Spleen (tissue), 11 donors: Measurements from ENCODE around the gene GCLM. TPM values are rescaled to one million over a fixed set of nuclear protein-coding genes. Genes with fewer than 3 reads are reported as not detected.

Source experiments
- DNase-seq: peaks from one replicate; pipeline ENCODE4 v3.0.0-alpha.2; 2020
- H3K27ac ChIP-seq, 8 donors: fragments of 200-600 bp; sonication (generic) in 7 of 8; 1 replicate in 4 of 8; 2 replicates in 4 of 8; pipeline versions ENCODE4 v1.5.0 to v1.8.0; 2016 to 2021; ENCODE audit warnings: inconsistent platforms in 4 of 8, mild to moderate bottlenecking in 4 of 8, moderate library complexity in 1 of 8
- H3K27me3 ChIP-seq, 7 donors: fragments of 200-600 bp; sonication (generic) in 6 of 7; replicated peaks in 1 of 7; 1 replicate in 4 of 7; 2 replicates in 3 of 7; pipeline versions ENCODE4 v1.5.0 to v1.8.0; 2016 to 2021; ENCODE audit warnings: inconsistent platforms in 3 of 7, mild to moderate bottlenecking in 1 of 7
- H3K36me3 ChIP-seq, 6 donors: fragments of 200-600 bp; sonication (generic) in 5 of 6; 1 replicate in 4 of 6; 2 replicates in 2 of 6; pipeline versions ENCODE4 v1.5.0 to v1.8.0; 2016 to 2021; ENCODE audit warnings: inconsistent platforms in 2 of 6
- H3K4me1 ChIP-seq, 6 donors: fragments of 200-600 bp; sonication (generic) in 5 of 6; 1 replicate in 3 of 6; 2 replicates in 3 of 6; pipeline versions ENCODE4 v1.5.0 to v1.8.0; 2016 to 2021; ENCODE audit warnings: inconsistent platforms in 3 of 6
- H3K4me3 ChIP-seq, 8 donors: fragments of 200-600 bp; sonication (generic) in 7 of 8; 1 replicate in 4 of 8; 2 replicates in 4 of 8; pipeline versions ENCODE4 v1.5.0 to v1.8.0; 2016 to 2021; ENCODE audit warnings: inconsistent platforms in 4 of 8, mild to moderate bottlenecking in 4 of 8, moderate library complexity in 2 of 8
- H3K9me3 ChIP-seq, 8 donors: fragments of 200-600 bp; sonication (generic) in 7 of 8; 1 replicate in 4 of 8; 2 replicates in 4 of 8; pipeline versions ENCODE4 v1.5.0 to v1.8.0; 2016 to 2021; ENCODE audit warnings: inconsistent platforms in 4 of 8
- CTCF ChIP-seq, 11 experiments: fragments of 200-600 bp in 7 of 11; fragments of 450-650 bp in 4 of 11; sonication (generic) in 4 of 11; IDR thresholded peaks in 8 of 11; conservative IDR thresholded peaks in 3 of 11; 1 replicate in 7 of 11; 2 replicates in 4 of 11; pipeline versions ENCODE4 v1.4.0 to v1.8.0; 2016 to 2021; ENCODE audit warnings: antibody characterized with exemption in 11 of 11, inconsistent platforms in 4 of 11, mild to moderate bottlenecking in 1 of 11
- POLR2A ChIP-seq, 3 donors: fragments of 450-650 bp; IDR thresholded peaks; one replicate each; pipeline ENCODE4 v1.5.1; 2017; ENCODE audit warnings: antibody characterized with exemption in 3 of 3, mild to moderate bottlenecking in 1 of 3
- POLR2AphosphoS5 ChIP-seq, 3 donors: sonication (generic); formaldehyde crosslinking; IDR thresholded peaks; one replicate each; pipeline ENCODE4 v1.5.1; 2017; ENCODE audit warnings: antibody characterized with exemption in 3 of 3
- WGBS, 5 donors: extraction: QIAGEN DNeasy Blood & Tissue Kit in 3 of 5; methylation state at CpG; one replicate each; pipeline versions ENCODE4 v1.1.5 to v1.1.7; 2013 to 2018; 5-methylcytosine and 5-hydroxymethylcytosine counted together
- intact Hi-C: fragments of 100-400 bp; cut with DNase I; formaldehyde crosslinking; loops from one replicate; pipeline ENCODE4 v1.15.0; 2023; ENCODE audit warnings: low total_unique reads
- polyA plus RNA-seq, 3 donors: library from polyadenylated mRNA; stranded (reverse); fragments of 200-250 nt; gene quantifications; one replicate each; pipeline ENCODE4 v1.2.1, GENCODE V29; 2013
- total RNA-seq, 7 donors: library from RNA; depleted of rRNA in 3 of 7; stranded (reverse); fragments of >200 nt in 3 of 7; fragmentation: NEBNext Ultra II Directional in 4 of 7; extraction: Animal tissue kit (Norgen Biotek cat#: 25700) in 4 of 7; gene quantifications; one replicate each; pipeline versions ENCODE4 v1.1.0 to v1.2.1, GENCODE V29; 2016 to 2021
- donor health status: healthy with polysubstance abuse.
- donor health status: DM: no; HTN: no; CAD: no; lungs with moderate emphysema.
- donor health status: DM: no; HTN: no; CAD: no.
- donor health status: Bipolar disorder and iron deficiency.
- donor health status: healthy.
- donor health status: DM: no; HTN: no; CAD: no.
- donor health status: DM: yes; HTN: yes; CAD: no.

The GCLM gene
- total and polyA plus RNA-seq, 10 donors: 3.6 to 23.3 (median 17.2) TPM

GRCh38 chr1:93846206-93846991, 62.8 kb downstream of the GCLM start:
- intact Hi-C loops: loop anchor here (5.0 to 10.0 kb wide), 2 partner anchors 212 to 399 kb away; partner anchors contain the start of gene FNBP1L
- H3K9me3 ChIP-seq: peaks cover 0 to 3% (median 0%) of the 10 kb centered on the region in 8 donors
- 0 to 1% (median 0%) methylated on average over 9 to 94 of the region's 94 CpGs for WGBS, 5 donors

GRCh38 chr1:93845538-93846205, 63.6 kb downstream of the GCLM start:
- H3K36me3 ChIP-seq: no peaks in the 10 kb centered on the region
- H3K4me1 ChIP-seq: peaks cover 8 to 42% (median 29%) of the 10 kb centered on the region in 6 donors
- no peaks in the 10 kb centered on the region for H3K27me3 ChIP-seq
- intact Hi-C loops: loop anchor here (5.0 to 10.0 kb wide), 2 partner anchors 211 to 398 kb away; partner anchors contain the start of gene FNBP1L
- DNase-seq: no peak
- peak overlapping the region; percentile 97 to 100 (median 98) for H3K27ac ChIP-seq
- TF ChIP-seq POLR2A (IDR thresholded peaks at IDR 0.05): no peak
- TF ChIP-seq CTCF (IDR thresholded peaks at IDR 0.05 in 8 of 11, conservative IDR thresholded peaks at IDR 0.05 in 3 of 11): no peak
- TF ChIP-seq POLR2AphosphoS5 (IDR thresholded peaks at IDR 0.05): no peak
- peak overlapping the region; percentile 37 to 94 (median 80) for H3K4me3 ChIP-seq
- H3K9me3 ChIP-seq: peaks cover 0 to 3% (median 0%) of the 10 kb centered on the region in 8 donors
- WGBS, 5 donors: 29 to 34% (median 31%) methylated on average over 16 of the region's 16 CpGs

More at GRCh38 chr1:93846206-93846991, 62.8 kb downstream of the GCLM start:
- peak; percentile 90 to 94 (median 93) for TF ChIP-seq POLR2AphosphoS5 (IDR thresholded peaks at IDR 0.05)
- peak; percentile 17 to 75 (median 40) for TF ChIP-seq CTCF (IDR thresholded peaks at IDR 0.05 in 8 of 11, conservative IDR thresholded peaks at IDR 0.05 in 3 of 11)
- TF ChIP-seq POLR2A (IDR thresholded peaks at IDR 0.05): peak in 2 of 3 donors; percentile 11 to 60
- peaks cover 8 to 42% (median 29%) of the 10 kb centered on the region in 6 donors for H3K4me1 ChIP-seq
- no peaks in the 10 kb centered on the region for H3K36me3 ChIP-seq
- H3K27ac ChIP-seq: peak overlapping the region; percentile 97 to 100 (median 98)
- H3K27me3 ChIP-seq: no peaks in the 10 kb centered on the region
- peak; percentile 98 for DNase-seq
- peak overlapping the region; percentile 37 to 94 (median 80) for H3K4me3 ChIP-seq

GRCh38 chr1:93844262-93845045, 64.8 kb downstream of the GCLM start:
- intact Hi-C loops: loop anchor here (5.0 to 10.0 kb wide), 2 partner anchors 210 to 397 kb away; partner anchors contain the start of gene FNBP1L
- no peak for DNase-seq
- no peak overlapping the region for H3K4me3 ChIP-seq
- TF ChIP-seq CTCF (IDR thresholded peaks at IDR 0.05 in 8 of 11, conservative IDR thresholded peaks at IDR 0.05 in 3 of 11): peak; percentile 42 to 81 (median 72)
- no peak for TF ChIP-seq POLR2A (IDR thresholded peaks at IDR 0.05)
- H3K4me1 ChIP-seq: peaks cover 8 to 48% (median 31%) of the 10 kb centered on the region in 6 donors
- no peaks in the 10 kb centered on the region for H3K36me3 ChIP-seq
- H3K27me3 ChIP-seq: no peaks in the 10 kb centered on the region
- H3K27ac ChIP-seq: peak overlapping the region in 6 of 8 donors; percentile 6 to 100 (median 70)
- WGBS, 5 donors: 50 to 56% (median 55%) methylated on average over 8 of the region's 8 CpGs
- H3K9me3 ChIP-seq: no peaks in the 10 kb centered on the region
